BE2C (cell line): ENCODE results near the gene SCAMP3.
"Not testable (repeated sequence)": the region's sequence is repeated elsewhere in the genome, so short reads cannot be mapped to it uniquely, and the experiment has no call there.

ENCODE experiments used
- DNase-seq: peaks from one replicate; pipeline ENCODE4 v3.0.0-alpha.2; 2020
- H3K27me3 ChIP-seq: fragments of 250-450 bp; sonication (Bioruptor Pico); 2 replicates; pipeline ENCODE4 v1.5.1; 2020; ENCODE audit warnings: mild to moderate bottlenecking
- H3K36me3 ChIP-seq: fragments of 250-450 bp; sonication (Bioruptor Pico); 2 replicates; pipeline ENCODE4 v1.5.1; 2020; ENCODE audit warnings: mild to moderate bottlenecking
- H3K4me1 ChIP-seq: fragments of 250-450 bp; sonication (Bioruptor Pico); 2 replicates; pipeline ENCODE4 v1.5.1; 2020
- H3K4me3 ChIP-seq: 2 replicates; pipeline ENCODE4 v1.5.1; 2011; ENCODE audit warnings: low read depth, low read length
- H3K9me3 ChIP-seq: fragments of 250-450 bp; sonication (Bioruptor Pico); 2 replicates; pipeline ENCODE4 v1.5.1; 2020
- CTCF ChIP-seq: IDR thresholded peaks from 2 replicates; pipeline ENCODE4 v1.5.1; 2012; ENCODE audit warnings: mild to moderate bottlenecking, low read depth, low read length

The SCAMP3 gene

DNA sequence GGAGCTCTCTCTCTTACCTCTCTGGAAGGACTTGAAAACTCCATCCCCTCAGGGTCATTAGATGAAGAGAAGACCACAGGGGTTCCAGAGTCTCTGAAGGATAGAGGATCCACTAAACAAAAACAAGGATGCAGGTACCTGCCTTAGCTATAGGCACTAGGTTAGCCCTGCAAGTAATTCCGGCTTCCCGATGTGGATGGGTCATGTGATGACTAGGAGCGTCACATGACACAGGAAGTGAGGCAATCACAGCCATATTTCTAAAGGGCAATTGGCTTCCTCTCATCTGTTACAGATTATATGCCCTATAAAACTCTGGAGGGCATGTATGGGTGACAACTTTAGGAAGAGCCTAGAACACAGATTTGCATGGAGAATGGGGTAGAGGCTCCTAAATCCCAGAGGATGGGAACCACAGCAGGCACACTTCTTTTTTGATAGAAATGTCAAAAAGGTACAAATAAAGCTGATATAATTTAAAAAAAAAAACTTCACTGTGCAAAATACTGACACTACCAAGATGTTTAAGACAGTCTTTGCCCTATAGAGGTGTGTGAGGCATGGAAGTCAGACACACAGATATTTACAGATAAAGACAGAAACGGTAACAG, 21.0 kb downstream of the SCAMP3 start:
- Histone ChIP-seq H3K9me3 (no peaks in the 10 kb centered on the region), H3K4me1 (peaks cover 3% of the 10 kb centered on the region), H3K4me3 (peak overlapping the region; percentile 61), H3K27me3 (no peaks in the 10 kb centered on the region), H3K36me3 (peaks cover 5% of the 10 kb centered on the region)
- DNase-seq, result peak; percentile 76
- TF ChIP-seq CTCF, result no peak

DNA sequence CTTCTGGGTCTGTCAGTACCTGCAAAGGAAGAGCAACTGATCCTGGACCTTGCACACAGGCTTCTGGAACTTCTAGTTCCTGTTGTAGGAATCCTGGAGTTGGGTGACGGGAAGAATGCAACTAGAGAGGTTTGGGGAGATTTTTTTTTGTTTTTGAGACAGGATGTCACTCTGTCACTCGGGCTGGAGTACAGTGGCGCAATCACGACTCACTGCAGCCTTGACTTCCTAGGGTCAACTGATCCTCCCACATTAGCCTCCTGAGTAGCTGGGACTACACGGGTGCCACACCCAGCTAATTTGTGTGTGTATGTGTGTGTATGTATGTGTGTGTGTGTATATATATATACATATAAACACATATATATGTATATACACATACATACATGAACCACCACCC, 25.7 kb downstream of the SCAMP3 start:
- no peaks in the 10 kb centered on the region for H3K4me1 ChIP-seq
- DNase-seq, result no peak
- H3K9me3 ChIP-seq, result no peaks in the 10 kb centered on the region
- peaks cover 5% of the 10 kb centered on the region for H3K36me3 ChIP-seq
- H3K4me3 ChIP-seq, result no peak overlapping the region
- no peak for TF ChIP-seq CTCF
- no peaks in the 10 kb centered on the region for H3K27me3 ChIP-seq

DNA sequence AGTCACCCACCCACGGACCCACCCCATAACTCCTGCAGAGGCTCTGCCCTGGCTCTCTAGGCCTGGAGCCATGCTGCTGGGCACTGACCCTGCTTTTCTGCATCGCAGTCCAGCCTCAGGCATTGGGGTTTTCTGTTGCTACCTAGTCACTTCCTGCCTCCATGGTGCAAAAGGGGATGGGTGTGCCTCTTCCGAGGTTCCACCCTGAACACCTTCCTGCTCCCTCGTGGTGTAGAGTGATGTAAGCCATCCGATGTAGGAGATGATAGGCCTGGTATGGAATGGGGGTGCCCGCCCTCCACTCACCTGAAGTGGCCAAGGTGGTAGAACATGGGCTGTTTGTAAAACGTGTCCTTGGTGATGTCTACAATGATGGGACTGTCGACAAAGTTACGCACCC, 26.8 kb downstream of the SCAMP3 start:
- not testable (repeated sequence) for H3K27me3 ChIP-seq, H3K4me1 ChIP-seq, H3K36me3 ChIP-seq, H3K9me3 ChIP-seq, H3K4me3 ChIP-seq, DNase-seq

DNA sequence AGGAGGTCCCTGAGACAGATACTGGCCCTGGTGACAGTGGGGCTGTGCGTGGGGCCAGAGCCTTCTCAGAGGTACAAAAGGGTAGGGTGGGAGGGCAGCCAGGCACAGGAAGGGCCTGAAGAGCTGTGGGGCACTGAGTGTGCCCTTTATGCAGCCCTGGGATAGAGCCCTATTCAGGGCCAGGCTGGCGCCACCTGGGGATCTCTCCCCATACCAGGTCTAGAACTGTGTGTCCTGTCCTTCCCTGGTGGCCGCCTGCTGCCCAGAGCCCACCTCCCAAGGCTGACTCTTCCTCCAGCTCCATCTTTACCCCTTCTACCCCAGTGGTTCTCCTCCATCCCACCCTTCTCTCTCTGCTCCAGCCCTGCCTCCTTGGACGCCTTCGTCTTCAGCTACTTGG, 28.7 kb downstream of the SCAMP3 start:
- H3K27me3 ChIP-seq, H3K4me1 ChIP-seq, H3K4me3 ChIP-seq, DNase-seq, H3K9me3 ChIP-seq, H3K36me3 ChIP-seq: not testable (repeated sequence)

DNA sequence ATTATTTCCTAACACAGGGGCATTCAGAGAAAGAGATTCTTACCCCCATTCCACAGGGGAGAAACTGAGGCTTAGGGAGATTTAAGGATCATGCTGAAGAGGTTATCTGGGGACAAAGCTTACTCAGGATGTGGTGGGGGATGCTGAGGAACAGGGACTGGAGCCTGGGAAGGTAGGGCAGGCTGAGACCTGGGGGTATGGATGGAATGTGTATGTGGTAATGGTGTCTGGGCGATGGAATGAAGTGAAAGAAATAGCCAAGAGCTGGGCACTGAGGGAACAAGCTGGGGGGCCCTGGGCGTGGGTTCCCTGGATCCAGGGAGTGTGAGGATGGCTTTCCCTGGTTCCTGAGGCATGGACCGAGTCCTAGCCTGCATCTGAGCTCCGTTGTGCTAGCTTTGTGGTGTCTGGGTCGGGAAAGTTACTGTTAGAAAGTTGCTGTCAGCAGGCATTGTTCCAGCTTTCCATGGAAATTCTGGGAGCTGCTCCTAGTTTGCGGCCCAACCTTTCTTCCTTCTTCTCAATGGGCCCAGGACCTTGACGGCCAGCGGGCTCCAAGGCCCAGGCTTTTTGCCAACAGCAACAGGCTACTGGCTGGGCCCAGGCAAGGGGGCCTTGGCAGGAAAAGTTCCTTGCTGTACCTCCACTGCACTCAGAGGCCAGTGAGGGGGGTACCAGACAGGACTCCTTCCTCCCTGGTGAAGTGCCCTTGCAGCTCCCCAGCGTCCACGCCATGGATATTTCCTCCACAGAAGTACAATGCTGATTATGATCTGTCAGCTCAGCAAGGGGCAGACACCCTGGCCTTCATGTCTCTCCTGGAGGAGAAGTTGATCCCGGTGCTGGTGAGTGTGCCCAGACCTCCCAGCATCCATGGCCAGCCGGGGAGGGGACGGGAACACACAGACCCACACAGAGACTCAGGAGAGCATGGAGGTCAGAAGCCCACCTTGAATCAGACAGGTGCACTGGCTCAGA, 29.9 kb downstream of the SCAMP3 start:
- DNase-seq, H3K4me1 ChIP-seq, H3K9me3 ChIP-seq, H3K27me3 ChIP-seq, H3K4me3 ChIP-seq, H3K36me3 ChIP-seq: not testable (repeated sequence)

DNA sequence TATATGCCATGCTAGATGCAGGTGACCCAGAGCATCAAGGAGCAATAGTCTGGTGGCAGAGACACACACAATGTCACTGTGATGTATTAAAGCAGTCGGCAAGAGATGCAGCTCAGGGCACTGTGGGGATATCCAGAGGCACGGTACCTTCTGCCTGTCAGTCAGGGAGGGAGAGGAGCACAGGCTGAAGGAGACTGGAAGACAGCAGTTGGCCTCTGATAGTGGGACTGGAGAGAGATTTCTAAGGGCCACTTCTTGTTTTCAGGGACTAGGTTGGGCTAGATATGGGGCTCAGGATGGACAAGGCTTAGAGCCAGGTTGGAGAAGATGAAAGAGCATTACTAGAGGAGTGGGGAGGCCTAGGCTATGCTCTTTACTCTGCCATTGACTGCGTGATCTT, 30.9 kb downstream of the SCAMP3 start:
- DNase-seq, H3K9me3 ChIP-seq, H3K27me3 ChIP-seq: not testable (repeated sequence)

DNA sequence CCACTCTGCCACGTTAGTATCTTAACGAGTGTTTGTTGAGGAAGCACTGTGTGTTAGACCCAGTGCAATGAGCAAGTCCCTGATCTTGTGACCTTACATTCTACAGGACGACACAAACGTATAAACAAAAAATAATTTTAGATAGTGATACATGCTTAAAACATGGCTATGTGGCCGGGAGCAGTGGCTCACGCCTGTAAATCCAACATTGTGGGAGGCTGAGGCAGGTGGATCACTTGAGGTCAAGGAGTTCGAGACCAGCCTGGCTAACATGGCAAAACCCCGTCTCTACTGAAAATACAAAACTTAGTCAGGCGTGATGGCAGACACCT, 34.1 kb downstream of the SCAMP3 start:
- TF ChIP-seq CTCF, result no peak
- no peak for DNase-seq

More for the DNA sequence above, 30.9 kb downstream of the SCAMP3 start:
- not testable (repeated sequence) for H3K4me1 ChIP-seq, H3K4me3 ChIP-seq, H3K36me3 ChIP-seq

More for the DNA sequence above, 34.1 kb downstream of the SCAMP3 start:
- Histone ChIP-seq H3K4me3 (peak overlapping the region; percentile 61), H3K4me1 (peaks cover 8% of the 10 kb centered on the region), H3K36me3 (peaks cover 4% of the 10 kb centered on the region; the same call in 1 of the 2 replicates), H3K27me3 (no peaks in the 10 kb centered on the region), H3K9me3 (no peaks in the 10 kb centered on the region)
